GM12892 (cell line): Measurements from ENCODE around the gene MFSD6. TPM values are rescaled to one million over a fixed set of nuclear protein-coding genes. Genes with fewer than 3 reads are reported as not detected.
"Not testable (repeated sequence)": the region's sequence is repeated elsewhere in the genome, so short reads cannot be mapped to it uniquely, and the experiment has no call there.

Source experiments
- DNase-seq: peaks from one replicate; pipeline ENCODE4 v3.0.0; 2011; ENCODE audit not compliant: insufficient read length
- FAIRE-seq: peaks from 2 replicates; lab custom pipeline; 2011; peaks lifted over from hg19 to GRCh38; lab: Jason Lieb, UNC
- POLR2A ChIP-seq: IDR thresholded peaks from 2 replicates; pipeline ENCODE4 v1.6.1; 2011; ENCODE audit warnings: low read depth, low read length, control low read depth
- POLR2AphosphoS5 ChIP-seq: IDR thresholded peaks from 2 replicates; pipeline ENCODE4 v1.6.1; 2011; ENCODE audit warnings: low read depth, low read length, control low read depth
- TAF1 ChIP-seq: IDR thresholded peaks from 2 replicates; pipeline ENCODE4 v1.6.1; 2011; ENCODE audit warnings: low read depth, mild to moderate bottlenecking, control low read depth, low read length, borderline replicate concordance
- polyA plus RNA-seq: library from polyadenylated mRNA; unstranded; fragments of >200 nt; gene quantifications from one replicate; pipeline ENCODE4 v1.2.1, GENCODE V29; 2012; ENCODE audit warnings: missing spikeins, inconsistent platforms; ENCODE audit not compliant: missing spikeins

MFSD6 gene
- polyA plus RNA-seq = 15.7 TPM

GRCh38 chr2:190407662-190408537 is at the start of gene MFSD6:
MFSD6 (plus strand) TSS chr2:190408355; CDS start chr2:190436030, 27,675 bp downstream.
- peak; percentile 57 for DNase-seq
- TF ChIP-seq TAF1 (no peak), POLR2A (peak; percentile 54; the same call in 1 of the 2 replicates)
- peak; percentile 85 for FAIRE-seq

GRCh38 chr2:190358655-190359448 is 49.3 kb upstream of the MFSD6 start:
- not testable (repeated sequence) for FAIRE-seq, DNase-seq

GRCh38 chr2:190360561-190360960 is 47.6 kb upstream of the MFSD6 start:
- no peak for DNase-seq
- TF ChIP-seq POLR2AphosphoS5 = no peak
- no peak for TF ChIP-seq POLR2A
- no peak for TF ChIP-seq TAF1
- no peak for FAIRE-seq

GRCh38 chr2:190360965-190361364 is 47.2 kb upstream of the MFSD6 start:
- TF ChIP-seq TAF1 (no peak), POLR2A (no peak), POLR2AphosphoS5 (no peak)
- DNase-seq (no peak), FAIRE-seq (no peak)

- TF ChIP-seq POLR2AphosphoS5 (no peak), TAF1 (no peak), POLR2A (no peak)
- FAIRE-seq (no peak), DNase-seq (no peak)
Measured at GRCh38 chr2:190361572-190361971, 46.6 kb upstream of the MFSD6 start.

- DNase-seq (no peak), FAIRE-seq (no peak)
- TF ChIP-seq POLR2AphosphoS5 (no peak), TAF1 (no peak), POLR2A (no peak)
Measured at GRCh38 chr2:190362894-190363293, 45.3 kb upstream of the MFSD6 start.

- TF ChIP-seq TAF1 (no peak), POLR2A (no peak), POLR2AphosphoS5 (no peak)
- FAIRE-seq = no peak
- no peak for DNase-seq
Measured at GRCh38 chr2:190365499-190366204, 42.5 kb upstream of the MFSD6 start.

GRCh38 chr2:190366248-190366753 is 41.9 kb upstream of the MFSD6 start:
- DNase-seq (no peak), FAIRE-seq (no peak)
- no peak for TF ChIP-seq TAF1
- no peak for TF ChIP-seq POLR2AphosphoS5
- no peak for TF ChIP-seq POLR2A

GRCh38 chr2:190367091-190367490 is 41.1 kb upstream of the MFSD6 start:
- no peak for FAIRE-seq
- no peak for TF ChIP-seq POLR2AphosphoS5
- no peak for TF ChIP-seq POLR2A
- no peak for TF ChIP-seq TAF1
- DNase-seq = no peak

GRCh38 chr2:190369635-190370034 is 38.5 kb upstream of the MFSD6 start:
- TF ChIP-seq POLR2A = no peak
- TF ChIP-seq POLR2AphosphoS5 = no peak
- no peak for TF ChIP-seq TAF1
- FAIRE-seq (no peak), DNase-seq (no peak)

GRCh38 chr2:190376083-190376482 is 32.1 kb upstream of the MFSD6 start:
- FAIRE-seq (no peak), DNase-seq (no peak)
- no peak for TF ChIP-seq TAF1
- no peak for TF ChIP-seq POLR2A
- TF ChIP-seq POLR2AphosphoS5 = no peak
